Parathyroid adenoma (tissue), 2 donors: ENCODE data around the gene F8.

Source experiments
- H2AFZ ChIP-seq: fragments of 300-600 bp; sonication (generic); one replicate; pipeline ENCODE4 v1.7.0; 2017; ENCODE audit warnings: antibody characterized with exemption, mild to moderate bottlenecking
- H3K27ac ChIP-seq: fragments of 300-600 bp; sonication (generic); one replicate; pipeline ENCODE4 v1.7.0; 2017
- H3K27me3 ChIP-seq: fragments of 300-600 bp; sonication (generic); one replicate; pipeline ENCODE4 v1.7.0; 2017; ENCODE audit warnings: low read length; ENCODE audit not compliant: control insufficient read depth, insufficient read depth
- H3K36me3 ChIP-seq: fragments of 300-600 bp; sonication (generic); one replicate; pipeline ENCODE4 v1.7.0; 2017; ENCODE audit warnings: low read length; ENCODE audit not compliant: control insufficient read depth, insufficient read depth
- H3K4me1 ChIP-seq: fragments of 300-600 bp; sonication (generic); one replicate; pipeline ENCODE4 v1.7.0; 2017; ENCODE audit warnings: control low read depth
- H3K4me2 ChIP-seq: fragments of 300-600 bp; sonication (generic); one replicate; pipeline ENCODE4 v1.7.0; 2017; ENCODE audit warnings: low read length
- H3K4me3 ChIP-seq: fragments of 300-600 bp; sonication (generic); one replicate; pipeline ENCODE4 v1.7.0; 2017; ENCODE audit warnings: low read depth, low read length
- H3K79me2 ChIP-seq: fragments of 300-600 bp; sonication (generic); one replicate; pipeline ENCODE4 v1.7.0; 2017; ENCODE audit warnings: control low read depth
- H3K9ac ChIP-seq: fragments of 300-600 bp; sonication (generic); one replicate; pipeline ENCODE4 v1.7.0; 2017; ENCODE audit warnings: mild to moderate bottlenecking
- H3K9me3 ChIP-seq: fragments of 300-600 bp; sonication (generic); one replicate; pipeline ENCODE4 v1.7.0; 2017; ENCODE audit warnings: low read length; ENCODE audit not compliant: control insufficient read depth
- TF ChIP-seq, protein P1 (sequence below): fragments of 300-600 bp; sonication (generic); IDR thresholded peaks from one replicate; pipeline ENCODE4 v1.7.0; 2017; ENCODE audit warnings: antibody characterized with exemption, mild to moderate bottlenecking
- donor health status: primary hyperparathyroidism.

Gene F8

DNA sequence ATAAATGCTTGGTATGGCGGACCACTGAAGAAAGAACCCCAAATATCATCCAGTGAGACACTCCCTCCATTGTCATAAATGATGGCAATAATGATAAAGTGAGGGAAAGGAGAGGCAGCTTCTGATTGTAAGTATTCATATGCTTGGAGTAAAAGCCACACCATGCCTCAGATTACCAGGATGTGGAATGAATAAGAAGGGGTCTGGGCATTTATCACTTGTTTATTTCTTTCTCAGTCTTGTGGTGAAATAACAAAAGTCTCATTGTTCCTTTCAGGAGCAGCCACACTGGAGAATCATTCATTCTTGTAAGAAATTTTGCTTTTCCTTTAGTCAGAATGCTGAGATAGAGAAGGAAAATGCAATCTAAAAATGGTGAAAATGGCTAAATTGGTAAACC, 21.7 kb downstream of the F8 start:
- Histone ChIP-seq H3K9me3 (no peaks in the 10 kb centered on the region), H3K4me3 (no peak overlapping the region), H3K36me3 (no peaks in the 10 kb centered on the region), H3K27me3 (no peaks in the 10 kb centered on the region), H3K27ac (no peak overlapping the region), H3K79me2 (no peaks in the 10 kb centered on the region), H3K4me2 (no peak overlapping the region), H2AFZ (no peak overlapping the region), H3K4me1 (no peaks in the 10 kb centered on the region), H3K9ac (no peak overlapping the region)
- TF ChIP-seq, protein P1, sequence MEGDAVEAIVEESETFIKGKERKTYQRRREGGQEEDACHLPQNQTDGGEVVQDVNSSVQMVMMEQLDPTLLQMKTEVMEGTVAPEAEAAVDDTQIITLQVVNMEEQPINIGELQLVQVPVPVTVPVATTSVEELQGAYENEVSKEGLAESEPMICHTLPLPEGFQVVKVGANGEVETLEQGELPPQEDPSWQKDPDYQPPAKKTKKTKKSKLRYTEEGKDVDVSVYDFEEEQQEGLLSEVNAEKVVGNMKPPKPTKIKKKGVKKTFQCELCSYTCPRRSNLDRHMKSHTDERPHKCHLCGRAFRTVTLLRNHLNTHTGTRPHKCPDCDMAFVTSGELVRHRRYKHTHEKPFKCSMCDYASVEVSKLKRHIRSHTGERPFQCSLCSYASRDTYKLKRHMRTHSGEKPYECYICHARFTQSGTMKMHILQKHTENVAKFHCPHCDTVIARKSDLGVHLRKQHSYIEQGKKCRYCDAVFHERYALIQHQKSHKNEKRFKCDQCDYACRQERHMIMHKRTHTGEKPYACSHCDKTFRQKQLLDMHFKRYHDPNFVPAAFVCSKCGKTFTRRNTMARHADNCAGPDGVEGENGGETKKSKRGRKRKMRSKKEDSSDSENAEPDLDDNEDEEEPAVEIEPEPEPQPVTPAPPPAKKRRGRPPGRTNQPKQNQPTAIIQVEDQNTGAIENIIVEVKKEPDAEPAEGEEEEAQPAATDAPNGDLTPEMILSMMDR: no peak

DNA sequence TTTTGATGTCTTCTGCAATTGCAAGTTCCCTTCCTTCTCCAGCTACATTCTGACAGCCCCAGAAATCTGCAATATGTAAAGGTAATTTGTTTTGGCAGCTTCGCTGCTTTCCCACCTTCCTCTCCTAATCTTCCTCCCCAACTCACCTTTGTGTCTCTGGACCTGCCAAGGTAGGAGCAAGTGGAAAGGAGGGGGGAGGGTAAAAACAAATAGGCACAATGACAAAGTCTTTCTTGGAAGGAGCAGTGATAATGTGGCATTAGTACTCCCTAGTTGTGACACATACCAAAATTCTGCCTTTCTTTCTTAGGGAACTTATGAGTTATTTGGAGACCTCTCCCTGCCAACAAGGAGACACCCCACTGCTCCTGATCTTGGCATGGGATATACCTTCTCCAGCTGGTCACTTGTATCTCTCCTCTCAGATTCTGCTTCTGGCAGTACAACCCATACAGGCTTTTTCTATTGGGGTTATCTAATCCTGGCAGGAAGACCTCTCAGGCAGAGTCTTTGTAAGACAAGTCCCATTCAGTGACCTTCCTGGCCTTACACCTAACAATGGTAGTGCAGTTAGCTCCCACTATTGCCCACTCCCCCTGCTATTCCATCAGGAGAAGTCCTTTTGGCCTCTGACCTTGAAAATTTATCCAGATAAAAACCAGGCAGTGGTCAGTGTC, 24.2 kb downstream of the F8 start:
- no peaks in the 10 kb centered on the region for H3K9me3 ChIP-seq
- H2AFZ ChIP-seq: no peak overlapping the region
- no peak overlapping the region for H3K27ac ChIP-seq
- H3K4me3 ChIP-seq: no peak overlapping the region
- H3K4me2 ChIP-seq: no peak overlapping the region
- no peaks in the 10 kb centered on the region for H3K79me2 ChIP-seq
- H3K9ac ChIP-seq: no peak overlapping the region
- no peaks in the 10 kb centered on the region for H3K36me3 ChIP-seq
- no peaks in the 10 kb centered on the region for H3K4me1 ChIP-seq
- H3K27me3 ChIP-seq: no peaks in the 10 kb centered on the region
- TF ChIP-seq, protein P1: no peak

DNA sequence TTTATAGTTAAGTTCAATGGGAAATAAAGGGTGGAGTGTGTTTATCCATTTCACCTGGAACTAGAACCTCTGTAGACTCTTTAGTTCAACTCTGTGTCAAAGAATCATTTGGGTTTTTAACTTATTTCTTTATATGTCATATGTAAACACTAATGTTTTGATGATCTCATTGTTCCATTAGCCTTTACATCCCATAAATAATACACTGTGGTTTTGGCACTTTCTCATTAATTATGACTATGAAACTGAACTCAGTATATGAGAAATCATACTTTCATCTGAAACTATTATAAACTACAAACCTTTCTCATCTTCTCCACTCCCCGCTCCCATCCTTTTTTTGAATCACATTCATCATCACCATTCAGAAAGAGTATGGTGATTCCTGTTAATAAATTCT, 31.0 kb downstream of the F8 start:
- Histone ChIP-seq H3K4me1 (no peaks in the 10 kb centered on the region), H3K9me3 (no peaks in the 10 kb centered on the region), H3K79me2 (no peaks in the 10 kb centered on the region), H3K36me3 (no peaks in the 10 kb centered on the region), H3K27me3 (no peaks in the 10 kb centered on the region), H3K4me2 (no peak overlapping the region), H3K9ac (no peak overlapping the region), H2AFZ (no peak overlapping the region), H3K4me3 (no peak overlapping the region), H3K27ac (no peak overlapping the region)
- TF ChIP-seq, protein P1: no peak

DNA sequence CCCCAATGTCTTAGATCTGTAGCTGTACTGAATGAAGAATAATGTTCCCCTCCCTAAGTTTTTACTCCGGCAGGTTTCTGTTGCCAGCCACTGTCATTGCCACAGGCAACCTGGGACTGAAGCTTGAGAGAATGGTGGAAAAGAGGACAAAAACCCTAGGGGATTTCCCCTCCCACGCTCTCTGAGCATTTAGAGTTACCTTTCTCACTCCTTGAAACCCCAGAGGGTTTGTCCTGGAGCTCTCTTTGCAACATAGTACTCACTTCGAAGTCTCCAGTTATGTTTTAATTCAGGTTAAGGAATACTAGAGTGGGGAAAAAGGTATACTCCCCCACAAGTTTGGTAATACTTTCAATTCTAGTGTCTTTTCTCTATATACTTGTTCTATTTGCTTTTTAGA, 31.5 kb downstream of the F8 start:
- no peaks in the 10 kb centered on the region for H3K4me1 ChIP-seq
- H3K9ac ChIP-seq: no peak overlapping the region
- no peak overlapping the region for H2AFZ ChIP-seq
- H3K27me3 ChIP-seq: no peaks in the 10 kb centered on the region
- no peaks in the 10 kb centered on the region for H3K79me2 ChIP-seq
- no peaks in the 10 kb centered on the region for H3K9me3 ChIP-seq
- H3K27ac ChIP-seq: no peak overlapping the region
- H3K4me3 ChIP-seq: no peak overlapping the region
- H3K36me3 ChIP-seq: no peaks in the 10 kb centered on the region
- no peak overlapping the region for H3K4me2 ChIP-seq
- TF ChIP-seq, protein P1: no peak

DNA sequence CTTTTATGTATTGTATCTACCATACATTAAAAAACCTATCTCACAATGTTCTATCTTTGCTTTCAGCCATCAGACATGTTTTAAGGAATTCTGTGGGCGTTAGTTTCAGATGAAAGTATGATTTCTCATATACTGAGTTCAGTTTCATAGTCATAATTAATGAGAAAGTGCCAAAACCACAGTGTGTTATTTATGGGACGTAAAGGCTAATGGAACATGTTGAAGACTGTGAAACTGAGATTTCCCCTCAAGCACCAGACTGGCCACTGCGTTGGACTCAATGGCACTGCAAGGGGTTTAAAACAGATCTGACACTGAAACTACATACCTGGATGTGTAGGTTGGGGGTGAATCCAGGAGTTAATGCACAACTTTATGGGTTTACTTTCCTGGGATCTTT, 32.0 kb downstream of the F8 start:
- Histone ChIP-seq H3K9ac (no peak overlapping the region), H3K27me3 (no peaks in the 10 kb centered on the region), H3K27ac (no peak overlapping the region), H3K79me2 (no peaks in the 10 kb centered on the region), H3K4me1 (no peaks in the 10 kb centered on the region), H3K9me3 (no peaks in the 10 kb centered on the region), H3K36me3 (no peaks in the 10 kb centered on the region), H3K4me2 (no peak overlapping the region), H2AFZ (no peak overlapping the region), H3K4me3 (no peak overlapping the region)
- TF ChIP-seq, protein P1: no peak
